Cerebellar nuclear complex (tissue), 1 donor: ENCODE results near the gene HNRNPLL.
"Not testable (repeated sequence)": the region's sequence is repeated elsewhere in the genome, so short reads cannot be mapped to it uniquely, and the experiment has no call there.

Experiments used
- DNase-seq, 2 experiments: peaks; one replicate each; lab custom pipeline; 2025; lab: John Stamatoyannopoulos, UW

HNRNPLL gene

DNA sequence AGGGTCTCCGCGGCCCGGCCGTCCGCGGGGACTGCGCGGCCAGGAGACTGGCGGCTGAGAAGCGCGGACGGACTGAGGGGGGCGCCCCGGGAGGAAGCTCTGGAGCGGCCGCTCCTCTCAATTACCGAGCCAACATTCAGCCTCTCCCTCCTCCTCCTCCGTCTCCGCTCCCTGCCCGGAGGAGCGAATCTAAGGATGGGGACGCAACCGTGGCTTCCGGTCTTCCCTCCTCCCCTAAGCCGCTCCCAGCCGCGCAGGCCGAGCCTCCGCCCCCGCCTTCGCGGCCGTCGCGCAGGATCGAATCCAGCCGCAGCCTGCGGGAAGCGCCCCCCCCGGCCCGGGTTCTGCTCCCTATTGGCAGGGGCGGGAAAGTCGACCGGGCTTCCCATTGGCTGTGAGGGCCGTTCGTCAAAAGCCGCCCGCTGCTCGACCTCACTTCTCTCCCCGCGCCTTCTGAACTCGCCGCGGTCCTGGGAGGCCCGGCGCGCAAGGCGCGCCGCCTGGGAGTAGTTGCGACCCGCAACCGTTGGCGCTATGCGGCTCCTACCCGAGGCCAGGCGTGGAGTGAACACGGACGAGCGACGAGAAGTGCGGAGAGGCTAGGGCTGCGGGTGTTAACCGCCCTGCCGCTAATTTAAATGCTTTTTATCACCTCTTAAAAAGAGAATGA is at the start of gene HNRNPLL:
Gene HNRNPLL (minus strand): TSS at position 197 of the 670 bp plus-strand sequence. CDS start 302 bp downstream, outside the sequence.
- DNase-seq, result peak; percentile 15 to 84

DNA sequence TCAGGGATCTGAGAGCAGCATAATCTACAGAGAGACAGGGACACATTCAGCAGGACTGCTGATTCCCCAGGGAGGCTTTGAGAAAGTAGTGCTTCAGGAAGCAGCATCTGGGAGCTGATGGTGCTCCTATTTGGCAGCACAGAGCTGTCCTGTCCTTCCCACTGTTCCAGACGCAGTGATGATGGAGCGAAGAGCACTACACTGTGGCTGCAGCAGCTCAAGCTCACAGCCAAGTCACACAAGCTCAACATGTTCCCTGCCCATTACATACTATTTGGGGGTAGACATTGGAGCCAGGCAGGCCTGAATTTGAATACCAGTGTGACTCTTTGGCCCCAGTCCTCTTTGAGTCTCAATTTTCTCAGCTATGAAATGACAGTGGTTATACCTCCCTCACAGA is 48.0 kb upstream of the HNRNPLL start:
- DNase-seq, result no peak

DNA sequence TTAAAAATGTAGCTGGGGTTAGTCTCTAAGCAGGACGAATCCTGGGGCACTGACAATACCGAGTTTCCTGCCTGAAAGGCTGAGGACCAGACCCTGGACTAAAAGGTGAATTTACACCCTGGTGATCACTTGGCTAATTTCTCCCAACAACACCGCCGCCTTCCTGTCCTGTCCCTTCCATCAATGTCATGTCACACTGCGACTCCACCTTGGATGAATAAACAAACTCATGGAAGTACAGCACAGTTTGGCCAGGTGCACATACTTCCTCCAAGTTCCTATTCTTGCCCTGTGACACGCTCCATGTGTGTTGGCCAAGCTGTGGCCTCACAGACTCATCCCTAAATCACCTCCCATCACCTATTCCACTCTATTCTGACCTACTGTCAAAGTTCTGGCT is 47.3 kb upstream of the HNRNPLL start:
- DNase-seq, result no peak

DNA sequence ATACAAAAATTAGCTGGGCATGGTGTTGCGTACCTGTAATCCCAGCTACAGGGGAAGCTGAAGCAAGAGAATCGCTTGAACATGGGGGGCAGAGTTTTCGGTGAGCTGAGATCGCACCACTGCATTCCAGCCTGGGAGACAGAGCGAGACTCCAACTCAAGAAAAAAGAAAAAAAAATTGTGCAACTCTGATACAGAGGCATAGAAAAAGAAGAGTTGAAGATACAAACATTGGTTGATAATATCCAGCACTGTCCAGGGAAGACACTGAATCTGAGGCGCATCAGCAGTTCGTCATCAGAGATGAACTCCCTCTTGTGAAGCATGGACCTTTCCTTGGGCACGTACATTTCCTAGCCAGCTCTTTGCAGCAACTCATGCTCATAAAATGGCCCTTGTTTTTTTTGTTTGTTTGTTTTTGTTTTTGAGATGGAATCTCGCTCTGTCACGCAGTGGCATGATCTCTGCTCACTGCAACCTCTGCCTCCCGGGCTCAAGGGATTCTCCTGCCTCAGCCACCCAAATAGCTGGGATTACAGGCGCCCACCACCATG is 46.5 kb upstream of the HNRNPLL start:
- DNase-seq, result no peak

DNA sequence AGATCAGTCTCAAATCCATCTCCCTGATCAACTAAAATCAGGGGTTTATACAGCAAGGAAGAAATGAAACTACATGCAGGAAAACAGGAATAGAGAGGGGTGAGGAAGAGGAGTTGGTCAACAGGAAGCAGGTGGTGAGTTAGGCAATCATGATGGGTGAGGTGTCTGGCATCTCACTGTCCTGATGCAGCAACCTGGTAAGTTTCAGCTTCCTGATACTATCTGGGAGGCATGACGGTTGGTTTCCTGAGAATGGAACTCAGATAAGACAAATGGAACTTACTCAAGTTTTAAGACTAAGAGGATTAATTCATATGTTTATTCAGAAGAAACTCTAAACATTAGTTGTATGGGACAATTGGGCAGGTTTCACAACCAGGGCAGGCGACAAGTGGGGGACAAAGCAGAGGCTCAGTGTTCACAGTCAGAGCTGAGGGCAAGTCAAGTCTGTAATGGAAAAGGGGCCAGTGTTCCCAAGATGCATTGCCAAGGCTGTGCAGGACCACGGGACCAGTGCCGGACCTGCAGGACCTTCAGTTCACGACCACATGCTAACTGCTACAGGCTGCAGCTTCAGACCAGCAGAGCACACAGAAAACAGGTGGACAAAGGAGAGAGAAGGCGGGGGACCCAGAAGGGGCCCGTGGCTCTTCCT is 45.5 kb upstream of the HNRNPLL start:
- no peak for DNase-seq

DNA sequence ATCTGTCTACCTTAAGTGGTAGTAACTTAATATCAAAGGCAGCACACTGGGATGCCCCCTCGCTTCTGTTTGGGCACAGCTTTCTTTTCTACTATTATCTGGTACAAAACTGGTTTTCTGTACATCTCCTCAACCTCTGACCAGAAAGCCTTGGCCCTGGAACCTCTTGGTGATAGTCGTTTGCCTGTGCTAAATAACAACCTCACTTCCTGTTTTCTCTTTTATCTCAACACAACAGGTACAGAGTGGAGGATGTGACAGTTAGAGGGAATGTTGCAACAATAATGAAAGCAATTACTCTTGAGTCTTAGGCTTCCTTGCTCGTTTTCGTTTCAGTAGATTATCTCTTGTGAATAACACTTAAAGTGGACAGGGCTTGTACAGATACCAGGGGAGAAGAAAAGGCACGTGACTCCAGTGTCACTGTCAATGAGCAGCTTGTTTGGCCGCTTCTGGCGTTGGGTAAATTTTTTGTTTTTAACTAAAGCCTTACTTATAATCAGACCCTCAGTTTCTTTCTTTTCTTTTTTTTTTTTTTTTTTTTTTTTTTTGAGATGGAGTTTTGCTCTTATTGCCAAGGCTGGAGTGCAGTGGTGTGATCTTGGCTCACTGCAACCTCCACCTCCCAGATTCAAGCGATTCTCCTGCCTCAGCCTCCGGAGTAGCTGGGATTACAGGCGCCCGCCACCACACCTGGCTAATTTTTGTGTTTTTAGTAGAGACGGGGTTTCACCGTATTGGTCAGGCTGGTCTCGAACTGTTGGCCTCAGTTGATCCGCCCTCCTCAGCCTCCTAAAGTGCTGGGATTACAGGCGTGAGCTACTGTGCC is 41.2 kb upstream of the HNRNPLL start:
- not testable (repeated sequence) for DNase-seq

DNA sequence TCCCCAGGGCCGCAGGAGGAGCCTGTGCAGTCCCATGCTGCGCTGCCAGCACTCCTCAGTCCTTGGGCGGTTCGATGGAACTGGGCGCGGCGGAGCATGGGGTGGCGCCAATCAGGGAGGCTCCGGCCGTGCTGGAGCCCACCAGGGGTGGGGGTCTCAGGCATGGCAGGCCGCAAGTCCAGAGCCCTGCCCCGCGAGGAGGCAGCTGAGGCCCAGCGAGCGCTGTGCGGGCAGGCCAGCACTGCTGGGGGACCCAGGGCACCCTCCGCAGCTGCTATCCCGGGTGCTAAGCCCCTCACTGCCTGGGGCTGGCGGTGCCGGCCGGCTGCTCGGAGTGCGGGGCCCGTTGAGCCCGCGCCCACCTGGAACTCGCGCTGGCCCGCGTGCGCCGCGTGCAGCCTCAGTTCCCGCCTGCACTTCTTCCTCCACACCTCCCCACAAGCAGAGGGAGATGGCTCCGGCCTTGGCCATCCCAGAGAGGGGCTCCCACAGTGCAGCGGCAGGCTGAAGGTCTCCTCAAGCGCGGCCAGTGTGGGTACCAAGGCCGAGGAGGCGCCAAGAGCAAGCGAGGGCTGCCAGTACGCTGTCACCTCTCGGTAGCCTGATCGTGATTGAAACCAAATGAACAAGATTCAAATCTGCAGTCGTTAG is 40.4 kb upstream of the HNRNPLL start:
- DNase-seq, result no peak

DNA sequence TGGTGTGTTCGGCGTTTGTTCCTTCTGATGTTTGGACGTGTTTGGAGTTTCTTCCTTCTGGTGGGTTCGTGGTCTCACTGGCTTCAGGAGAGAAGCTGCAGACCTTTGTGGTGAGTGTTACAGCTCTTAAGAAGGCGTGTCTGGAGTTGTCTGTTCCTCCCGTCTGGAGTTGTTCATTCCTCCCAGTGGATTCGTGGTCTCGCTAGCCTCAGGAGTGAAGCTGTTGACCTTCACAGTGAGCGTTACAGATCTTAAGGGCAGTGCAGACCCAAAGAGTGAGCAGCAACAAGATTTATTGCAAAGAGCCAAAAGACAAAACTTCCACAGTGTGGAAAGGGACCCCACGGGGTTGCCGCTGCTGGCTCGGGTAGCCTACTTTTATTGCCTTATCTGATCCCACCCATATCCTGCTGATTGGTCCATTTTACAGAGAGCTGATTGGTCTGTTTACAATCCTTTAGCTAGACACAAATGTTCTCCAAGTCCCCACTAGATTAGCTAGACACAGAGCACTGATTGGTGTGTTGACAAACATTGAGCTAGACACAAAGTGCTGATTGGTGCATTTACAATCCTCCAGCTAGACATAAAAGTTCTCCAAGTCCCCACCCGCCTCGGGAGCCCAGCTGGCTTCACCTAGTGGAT is 39.8 kb upstream of the HNRNPLL start:
- DNase-seq, result not testable (repeated sequence)

DNA sequence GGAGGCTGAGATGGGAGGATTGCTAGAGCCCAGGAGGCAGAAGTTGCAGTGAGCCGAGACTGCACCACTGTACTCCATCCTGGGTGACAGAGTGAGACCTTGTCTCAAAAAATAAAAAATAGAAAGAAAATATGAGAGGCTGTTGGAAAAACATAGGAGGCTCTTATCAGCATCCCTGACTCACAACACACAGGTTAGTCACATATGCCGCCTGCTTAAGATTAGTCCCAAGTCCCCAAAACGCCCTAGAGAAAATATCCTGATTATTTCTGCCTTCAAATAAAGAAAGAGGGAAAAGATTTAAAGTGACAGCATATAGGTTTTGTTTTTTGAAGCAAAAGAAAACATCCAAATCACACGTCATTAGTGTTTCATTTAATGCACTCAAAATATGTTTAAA is 33.3 kb upstream of the HNRNPLL start:
- DNase-seq, result no peak

DNA sequence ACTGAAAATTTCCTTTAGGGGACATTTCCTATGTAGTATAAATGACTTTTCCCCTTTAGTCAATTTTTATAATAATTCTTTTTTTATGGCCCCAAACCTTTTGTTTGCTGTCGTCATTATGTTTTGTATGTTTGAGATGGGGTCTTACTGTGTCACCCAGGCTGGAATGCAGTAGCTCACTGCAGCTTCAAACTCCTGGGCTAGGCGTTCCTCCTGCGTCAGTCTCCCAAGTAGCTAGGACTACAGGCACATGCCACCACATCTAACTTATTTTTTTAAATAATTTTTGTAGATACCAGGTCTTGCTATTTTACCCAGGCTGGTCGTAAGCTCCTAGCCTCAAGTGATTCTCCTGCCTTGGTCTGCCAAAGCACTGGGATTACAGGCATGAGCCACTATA is 32.4 kb upstream of the HNRNPLL start:
- DNase-seq, result no peak

DNA sequence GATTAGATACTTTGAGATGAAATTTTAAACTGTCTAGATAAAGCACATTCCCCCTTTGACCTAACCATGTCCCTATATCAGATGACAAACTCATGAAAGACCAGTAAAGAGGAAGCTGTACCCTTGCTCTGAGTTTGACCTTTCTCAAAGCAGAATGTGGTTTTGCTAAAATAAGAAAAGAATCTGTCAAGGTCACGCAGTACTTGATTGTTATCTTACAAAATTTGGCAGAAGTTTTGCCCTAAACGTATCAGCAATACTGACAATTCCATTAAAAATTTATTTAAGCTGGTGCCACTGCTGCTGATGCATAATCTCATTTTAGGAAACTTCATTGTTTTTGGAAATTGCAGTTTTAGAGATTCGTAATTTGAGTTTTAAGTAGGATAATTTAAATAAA is 32.0 kb upstream of the HNRNPLL start:
- no peak for DNase-seq

DNA sequence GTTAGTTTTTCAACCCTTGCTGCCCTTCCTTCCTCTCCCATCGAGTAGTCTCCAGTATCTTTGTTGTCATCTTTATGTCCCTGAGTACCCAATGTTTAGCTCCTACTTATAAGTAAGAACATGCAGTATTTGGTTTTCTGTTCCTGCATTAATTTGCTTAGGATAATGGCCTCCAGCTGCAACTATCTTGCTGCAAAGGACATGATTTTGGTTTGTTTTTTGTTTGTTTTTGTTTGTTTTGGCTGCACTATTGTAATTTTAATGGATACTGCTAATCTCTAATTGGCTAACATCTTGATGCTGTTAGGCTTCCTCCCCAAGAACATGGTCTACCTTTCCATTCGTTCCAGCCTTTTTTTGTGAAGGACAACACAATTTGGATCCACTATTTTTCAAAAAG is 31.2 kb upstream of the HNRNPLL start:
- DNase-seq, result no peak

DNA sequence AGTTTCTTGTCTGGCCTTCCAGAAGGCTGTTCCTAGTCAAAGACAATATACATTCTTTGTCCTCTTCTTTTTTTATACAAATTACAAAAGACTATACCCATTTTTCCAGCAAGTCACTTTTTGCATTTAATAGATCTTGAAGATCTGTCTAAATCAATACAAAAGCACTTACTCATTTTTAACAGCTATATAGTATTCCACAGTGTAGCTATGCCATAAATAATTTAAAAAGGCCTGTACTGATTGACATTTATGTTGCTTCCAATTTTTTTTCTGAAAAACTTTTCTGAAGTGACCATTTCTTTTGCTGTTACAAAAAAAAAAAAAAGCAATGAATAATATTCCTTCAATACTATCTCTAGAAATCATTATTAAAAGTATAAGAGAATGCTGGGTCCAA is 30.3 kb upstream of the HNRNPLL start:
- no peak for DNase-seq

DNA sequence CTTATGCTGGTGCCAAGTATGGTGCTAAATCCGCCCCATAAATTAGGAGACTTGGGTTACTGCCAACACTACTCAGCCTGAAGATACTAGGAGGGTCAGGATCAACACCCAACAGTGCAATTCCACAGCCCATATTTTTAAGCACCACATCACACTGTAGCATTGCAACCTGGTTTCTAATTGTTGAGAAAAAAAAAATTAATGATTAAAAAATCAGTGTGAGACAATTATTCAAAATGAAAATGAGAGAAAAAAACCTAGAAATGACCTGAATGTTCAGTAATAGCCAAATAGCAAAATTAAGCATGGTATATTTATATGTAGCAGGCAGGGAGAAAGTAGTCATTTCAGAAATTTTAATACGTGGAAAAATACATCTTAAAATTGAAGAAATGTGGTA is 29.2 kb upstream of the HNRNPLL start:
- DNase-seq, result no peak

DNA sequence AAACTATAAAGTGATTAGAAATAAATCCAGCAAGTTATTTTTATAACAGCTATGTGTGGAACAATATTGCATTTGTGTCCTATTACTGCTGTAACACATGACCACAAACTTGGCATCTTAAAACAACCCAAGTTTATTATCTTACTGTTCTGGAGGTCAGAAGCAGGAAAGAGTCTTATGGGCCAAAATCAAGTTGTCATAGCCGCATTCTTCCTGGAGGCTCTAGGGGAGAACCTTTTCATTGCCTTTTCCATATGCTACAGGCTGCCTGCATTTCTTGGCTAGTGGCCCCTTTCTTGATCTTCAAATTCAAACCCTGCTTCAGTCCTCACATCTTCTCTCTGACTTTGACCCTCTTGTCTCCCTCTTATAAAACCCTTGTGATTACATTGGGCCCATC is 27.0 kb upstream of the HNRNPLL start:
- no peak for DNase-seq

DNA sequence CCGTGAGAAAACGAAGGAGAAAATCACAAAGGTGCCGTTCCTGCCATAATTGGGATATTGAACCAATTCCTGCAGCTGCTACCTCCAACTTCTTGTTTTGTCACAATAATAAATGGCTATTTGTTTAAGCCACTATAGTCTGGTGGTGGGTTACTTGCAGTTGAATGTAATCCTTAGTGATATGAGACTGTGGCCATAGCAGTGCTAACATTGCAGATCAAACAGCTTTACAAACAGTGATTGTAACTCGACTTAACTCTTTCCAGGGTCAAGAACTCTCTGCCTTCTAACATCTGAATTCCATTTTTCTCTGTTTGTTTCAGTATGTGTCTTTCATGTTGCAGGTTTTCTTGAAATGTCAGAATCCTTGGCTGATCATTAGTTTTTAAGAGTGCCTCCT is 24.7 kb upstream of the HNRNPLL start:
- DNase-seq, result no peak

DNA sequence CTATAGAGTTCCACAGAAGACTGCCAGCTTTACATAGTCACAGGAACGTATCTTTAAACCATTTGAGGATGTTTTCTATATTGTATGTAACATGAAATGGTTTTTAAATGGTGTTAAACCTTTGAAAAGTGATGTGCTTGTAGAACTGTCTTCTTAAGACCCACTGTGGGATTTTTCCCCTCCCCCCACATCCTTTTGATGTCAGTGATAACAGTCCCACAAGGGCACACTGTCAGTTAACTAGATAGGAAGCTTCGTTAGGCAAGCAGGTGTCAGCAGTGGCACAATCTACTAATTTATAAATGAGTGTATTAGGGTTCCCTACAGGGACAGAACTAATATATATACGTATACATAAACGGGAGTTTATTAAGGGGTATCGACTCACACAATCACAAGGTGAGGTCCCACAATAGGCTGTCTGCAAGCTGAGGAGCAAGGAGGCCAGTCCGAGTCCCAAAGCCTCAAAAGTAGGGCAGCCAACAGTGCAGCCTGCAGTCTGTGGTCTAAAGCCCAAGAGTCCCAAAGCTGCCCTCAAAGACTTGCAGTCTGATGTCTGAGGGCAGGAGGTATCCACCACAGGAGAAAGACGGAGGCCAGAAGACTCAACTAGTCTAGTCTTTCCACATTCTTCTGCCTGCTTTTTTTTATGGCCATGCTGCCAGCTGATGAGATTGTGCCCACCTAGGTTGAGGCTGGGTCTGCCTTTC is 23.8 kb upstream of the HNRNPLL start:
- no peak for DNase-seq

DNA sequence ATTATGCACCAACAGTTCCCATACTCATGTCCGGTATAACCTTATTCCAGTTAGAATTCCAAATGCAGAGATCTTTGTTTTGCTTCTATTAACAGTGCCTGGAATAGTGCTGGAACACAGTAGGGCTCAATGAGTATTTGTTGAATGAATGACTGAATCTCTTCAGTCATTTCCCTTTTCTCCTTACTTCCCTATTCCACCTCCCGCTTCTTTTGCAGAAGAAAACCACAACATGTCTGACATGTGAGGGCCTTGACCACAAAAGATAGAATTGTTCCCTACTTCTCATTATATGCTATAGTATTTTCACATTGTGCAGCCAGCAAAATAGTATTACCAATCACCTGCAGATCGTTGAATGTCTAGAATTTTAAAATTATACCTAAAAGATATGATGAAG is 19.5 kb upstream of the HNRNPLL start:
- DNase-seq, result no peak

DNA sequence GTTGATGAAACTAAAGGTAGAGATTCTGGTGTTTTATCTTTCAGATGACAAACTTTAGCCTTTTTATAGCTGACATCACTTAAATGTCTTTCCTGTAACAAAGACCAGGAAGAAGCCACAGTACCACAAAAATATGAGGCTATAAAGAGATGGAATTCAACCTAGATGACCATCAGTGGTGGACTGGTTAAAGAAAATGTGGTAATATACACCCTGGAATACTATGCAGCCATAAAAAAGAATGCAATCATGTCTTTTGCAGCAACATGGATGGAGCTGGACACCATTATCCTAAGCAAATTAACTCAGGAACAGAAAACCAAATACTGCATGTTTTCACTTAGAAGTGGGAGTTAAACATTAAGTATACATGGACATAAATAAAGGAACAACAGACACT is 18.3 kb upstream of the HNRNPLL start:
- DNase-seq, result no peak

DNA sequence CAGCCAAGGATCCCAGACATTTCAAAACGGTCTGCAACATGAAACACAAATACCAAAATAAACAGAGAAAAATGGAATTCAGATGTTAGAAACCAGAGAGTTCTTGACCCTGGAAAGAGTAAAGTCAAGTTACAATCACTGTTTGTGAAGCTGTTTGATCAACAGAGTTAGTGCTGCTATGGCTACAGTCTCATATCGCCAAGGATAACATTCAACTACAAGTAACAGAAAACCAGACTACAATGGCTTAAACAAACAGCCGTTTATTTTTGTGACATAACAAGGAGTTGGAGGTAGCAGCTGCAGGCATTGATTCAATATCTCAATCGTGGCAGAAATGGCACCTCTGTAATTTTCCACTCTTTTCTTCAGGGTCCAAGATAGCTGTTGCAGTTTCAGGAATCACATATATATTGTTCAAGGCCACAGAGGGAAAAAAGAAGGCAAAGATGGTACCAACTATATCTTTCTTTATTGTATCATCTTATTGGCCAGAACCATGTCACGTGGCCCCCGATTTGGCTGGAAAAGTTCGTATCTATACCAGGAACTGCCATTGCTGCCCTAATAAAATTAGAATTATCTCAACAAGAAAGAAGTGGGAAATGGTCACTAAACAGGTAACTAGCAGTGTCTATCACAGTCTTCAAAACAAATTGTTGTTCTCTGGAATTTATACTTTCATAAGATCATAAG is 17.7 kb upstream of the HNRNPLL start:
- no peak for DNase-seq
